Endothelial cell (in vitro differentiated cells): ENCODE measurements around the gene PNPO. TPM values are rescaled to one million over a fixed set of nuclear protein-coding genes. Genes with fewer than 3 reads are reported as not detected.

Experiments
- DNase-seq: peaks from one replicate; pipeline ENCODE4 v3.0.0; 2021; ENCODE audit warnings: low spot score
- H3K27ac Mint-ChIP-seq: one replicate; pipeline ENCODE4 v1.8.0; 2021; ENCODE audit warnings: mixed read lengths, inconsistent platforms; ENCODE audit not compliant: unreplicated experiment
- H3K27me3 Mint-ChIP-seq: one replicate; pipeline ENCODE4 v1.8.0; 2021; ENCODE audit warnings: mild to moderate bottlenecking, moderate library complexity, mixed read lengths, inconsistent platforms; ENCODE audit not compliant: unreplicated experiment
- H3K36me3 Mint-ChIP-seq: one replicate; pipeline ENCODE4 v1.8.0; 2021; ENCODE audit warnings: mild to moderate bottlenecking, low read depth, mixed read lengths, inconsistent platforms; ENCODE audit not compliant: unreplicated experiment
- H3K4me1 Mint-ChIP-seq: one replicate; pipeline ENCODE4 v1.8.0; 2021; ENCODE audit warnings: mild to moderate bottlenecking, mixed read lengths, inconsistent platforms; ENCODE audit not compliant: unreplicated experiment
- H3K4me3 Mint-ChIP-seq: one replicate; pipeline ENCODE4 v1.8.0; 2021; ENCODE audit warnings: mild to moderate bottlenecking, mixed read lengths, inconsistent platforms; ENCODE audit not compliant: unreplicated experiment
- H3K9me3 Mint-ChIP-seq: one replicate; pipeline ENCODE4 v1.8.0; 2021; ENCODE audit warnings: mixed read lengths, inconsistent platforms; ENCODE audit not compliant: unreplicated experiment
- total RNA-seq: library from RNA; stranded (reverse); fragmentation: NEBNext Ultra II Directional; extraction: Animal tissue kit (Norgen Biotek cat#: 25700); gene quantifications from one replicate; pipeline ENCODE4 v1.2.1, GENCODE V29; 2021; ENCODE audit not compliant: unreplicated experiment
- TF ChIP-seq, protein P1 (sequence below): fragments of 200-600 bp; sonication (generic); IDR thresholded peaks from one replicate; pipeline ENCODE4 v1.5.0; 2021; ENCODE audit warnings: antibody characterized with exemption; ENCODE audit not compliant: unreplicated experiment

The PNPO gene
- total RNA-seq, 1 donor from 2014 or later, result 16.4 TPM

DNA sequence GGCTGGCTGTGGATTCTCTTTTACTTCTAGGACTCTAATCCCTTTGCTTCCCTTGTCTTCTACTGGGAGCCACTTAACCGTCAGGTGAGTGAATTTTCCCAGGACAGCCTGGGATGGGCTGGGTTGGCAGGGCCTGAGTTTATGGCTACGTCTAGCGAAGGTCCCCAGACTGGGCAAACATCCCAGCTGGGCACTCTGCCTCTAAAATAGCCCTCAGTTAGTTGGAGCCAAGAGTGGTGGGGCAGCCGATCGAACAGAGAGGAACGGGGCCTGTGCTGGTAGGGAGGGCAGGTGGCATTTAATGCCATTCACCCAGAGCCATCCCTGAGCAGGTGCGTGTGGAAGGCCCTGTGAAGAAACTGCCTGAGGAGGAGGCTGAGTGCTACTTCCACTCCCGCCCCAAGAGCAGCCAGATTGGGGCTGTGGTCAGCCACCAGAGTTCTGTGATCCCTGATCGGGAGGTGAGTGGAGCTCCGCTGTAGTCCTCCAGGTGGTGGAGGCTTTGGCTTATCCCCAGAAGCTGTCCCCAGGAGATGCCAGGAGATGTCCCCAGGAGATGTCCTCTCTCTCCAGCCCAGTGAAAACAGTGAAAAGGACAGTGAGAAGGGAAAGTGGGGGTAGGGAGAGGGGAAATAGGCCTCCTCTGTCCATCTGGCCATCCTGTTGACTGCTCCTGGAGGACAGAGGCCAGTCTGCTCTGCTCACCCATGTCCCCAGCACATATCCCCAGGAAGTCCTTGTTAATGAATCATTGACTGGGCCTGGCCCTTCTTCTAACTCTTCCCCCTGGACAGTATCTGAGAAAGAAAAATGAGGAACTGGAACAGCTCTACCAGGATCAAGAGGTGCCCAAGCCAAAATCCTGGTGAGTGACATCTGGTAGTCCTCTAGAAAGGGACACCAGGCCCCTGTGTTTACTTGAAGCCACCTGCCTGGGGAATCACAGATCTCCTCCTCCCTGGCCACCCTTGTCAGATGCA is 4.4 kb downstream of the PNPO start:
- Mint-ChIP-seq H3K36me3 (peaks cover 4% of the 10 kb centered on the region), H3K4me1 (peaks cover 22% of the 10 kb centered on the region), H3K27me3 (peaks cover 10% of the 10 kb centered on the region), H3K4me3 (no peak overlapping the region), H3K9me3 (no peaks in the 10 kb centered on the region), H3K27ac (no peak overlapping the region)
- DNase-seq, result no peak
- TF ChIP-seq, protein P1, sequence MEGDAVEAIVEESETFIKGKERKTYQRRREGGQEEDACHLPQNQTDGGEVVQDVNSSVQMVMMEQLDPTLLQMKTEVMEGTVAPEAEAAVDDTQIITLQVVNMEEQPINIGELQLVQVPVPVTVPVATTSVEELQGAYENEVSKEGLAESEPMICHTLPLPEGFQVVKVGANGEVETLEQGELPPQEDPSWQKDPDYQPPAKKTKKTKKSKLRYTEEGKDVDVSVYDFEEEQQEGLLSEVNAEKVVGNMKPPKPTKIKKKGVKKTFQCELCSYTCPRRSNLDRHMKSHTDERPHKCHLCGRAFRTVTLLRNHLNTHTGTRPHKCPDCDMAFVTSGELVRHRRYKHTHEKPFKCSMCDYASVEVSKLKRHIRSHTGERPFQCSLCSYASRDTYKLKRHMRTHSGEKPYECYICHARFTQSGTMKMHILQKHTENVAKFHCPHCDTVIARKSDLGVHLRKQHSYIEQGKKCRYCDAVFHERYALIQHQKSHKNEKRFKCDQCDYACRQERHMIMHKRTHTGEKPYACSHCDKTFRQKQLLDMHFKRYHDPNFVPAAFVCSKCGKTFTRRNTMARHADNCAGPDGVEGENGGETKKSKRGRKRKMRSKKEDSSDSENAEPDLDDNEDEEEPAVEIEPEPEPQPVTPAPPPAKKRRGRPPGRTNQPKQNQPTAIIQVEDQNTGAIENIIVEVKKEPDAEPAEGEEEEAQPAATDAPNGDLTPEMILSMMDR, result no peak

DNA sequence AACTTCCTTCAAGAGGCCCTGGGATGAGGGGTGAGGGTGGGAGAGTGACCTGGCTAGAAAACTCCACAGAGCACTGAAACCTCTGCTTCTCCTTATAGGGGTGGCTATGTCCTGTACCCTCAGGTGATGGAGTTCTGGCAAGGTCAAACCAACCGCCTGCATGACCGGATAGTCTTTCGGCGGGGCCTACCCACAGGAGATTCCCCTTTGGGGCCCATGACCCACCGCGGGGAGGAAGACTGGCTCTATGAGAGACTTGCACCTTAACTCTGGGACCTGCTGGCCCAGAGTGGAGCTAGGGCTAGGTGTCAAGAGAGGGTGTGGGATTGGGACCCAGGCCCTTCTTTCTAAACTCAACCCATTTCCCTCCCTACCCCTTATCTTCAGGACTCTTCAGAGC is 5.1 kb downstream of the PNPO start:
- H3K27ac Mint-ChIP-seq, result no peak overlapping the region
- TF ChIP-seq, protein P1, result no peak
- peaks cover 7% of the 10 kb centered on the region for H3K27me3 Mint-ChIP-seq
- no peaks in the 10 kb centered on the region for H3K9me3 Mint-ChIP-seq
- no peak for DNase-seq
- no peak overlapping the region for H3K4me3 Mint-ChIP-seq
- peaks cover 4% of the 10 kb centered on the region for H3K36me3 Mint-ChIP-seq
- H3K4me1 Mint-ChIP-seq, result peaks cover 18% of the 10 kb centered on the region

DNA sequence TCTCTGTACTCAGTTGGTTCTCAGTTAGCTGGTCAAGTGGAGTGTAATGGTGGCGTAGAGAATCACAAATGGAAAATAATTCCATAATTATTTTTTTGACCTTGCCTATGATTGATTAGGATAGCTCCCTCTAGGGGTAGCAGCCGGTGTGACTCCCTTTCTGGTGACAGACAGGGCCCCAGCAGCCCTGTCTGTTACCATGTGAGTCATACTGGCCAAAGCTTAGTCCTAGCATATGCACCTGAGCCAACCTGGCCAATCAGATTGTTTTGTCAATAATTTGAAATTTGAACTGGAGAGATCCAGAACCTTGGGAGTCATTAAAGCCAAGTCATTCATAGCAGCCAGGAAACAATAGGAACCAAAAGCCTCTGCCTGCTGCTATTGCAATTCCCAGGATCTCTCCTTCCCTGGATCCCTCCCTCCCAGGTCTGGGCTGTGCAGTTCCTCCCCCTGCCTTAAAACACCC is 5.6 kb downstream of the PNPO start:
- H3K9me3 Mint-ChIP-seq, result no peaks in the 10 kb centered on the region
- H3K36me3 Mint-ChIP-seq, result peaks cover 4% of the 10 kb centered on the region
- no peak overlapping the region for H3K4me3 Mint-ChIP-seq
- no peak overlapping the region for H3K27ac Mint-ChIP-seq
- DNase-seq, result peak; percentile 70
- TF ChIP-seq, protein P1, result peak; percentile 88
- peaks cover 16% of the 10 kb centered on the region for H3K4me1 Mint-ChIP-seq
- peaks cover 7% of the 10 kb centered on the region for H3K27me3 Mint-ChIP-seq

DNA sequence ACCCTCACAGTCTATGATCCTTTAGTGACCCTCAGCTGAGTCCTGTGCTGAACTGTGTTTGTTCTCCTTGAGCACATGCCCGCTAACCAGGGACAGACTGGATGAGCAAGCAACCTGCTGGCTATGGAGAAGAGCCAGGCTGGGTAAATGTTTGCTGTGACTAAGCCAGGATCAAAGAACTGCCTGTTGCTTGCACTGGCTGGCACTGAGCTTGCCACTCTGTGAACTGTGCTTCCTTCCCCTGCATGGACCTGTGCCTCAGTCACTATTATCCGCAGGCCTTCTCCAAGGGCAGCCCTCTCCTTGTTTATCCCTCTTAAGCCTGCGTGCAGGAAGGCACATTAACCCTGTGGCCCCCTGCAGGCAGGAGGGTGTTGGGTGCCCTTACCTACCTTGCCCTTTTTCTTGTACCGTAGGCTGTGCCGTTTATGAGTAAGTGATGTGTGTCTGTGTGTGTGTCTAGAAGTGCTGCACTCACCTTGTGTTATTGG is 7.4 kb downstream of the PNPO start:
- Mint-ChIP-seq H3K36me3 (peaks cover 4% of the 10 kb centered on the region), H3K27ac (no peak overlapping the region), H3K27me3 (peaks cover 8% of the 10 kb centered on the region), H3K4me3 (peak overlapping the region; percentile 20), H3K9me3 (no peaks in the 10 kb centered on the region), H3K4me1 (peaks cover 10% of the 10 kb centered on the region)
- TF ChIP-seq, protein P1, result no peak
- no peak for DNase-seq
